ENCODE results near the gene ACTMAP. TPM values are rescaled to one million over a fixed set of nuclear protein-coding genes. Genes with fewer than 3 reads are reported as not detected.

The ACTMAP gene
- total RNA-seq, 1 donor from 2014 or later = 2.2 TPM

GRCh38 chr19:40780582-40780981, 30.3 kb upstream of the ACTMAP start:
- Histone ChIP-seq H3K27me3 (no peaks in the 10 kb centered on the region), H3K9me3 (no peaks in the 10 kb centered on the region), H3K36me3 (peaks cover 0 to 3% of the 10 kb centered on the region in 2 donors), H3K4me1 (peaks cover 15% of the 10 kb centered on the region), H3K4me3 (no peak overlapping the region), H3K27ac (no peak overlapping the region)
- intact Hi-C loops (cut with DNase I) = no loop called here
- TF ChIP-seq POLR2A (IDR thresholded peaks at IDR 0.05) (no peak), CTCF (IDR thresholded peaks at IDR 0.05) (no peak), POLR2AphosphoS5 (IDR thresholded peaks at IDR 0.05; ENCODE audit: insufficient read depth in 1 of 2, low read depth in 1 of 2) (no peak)
- DNase-seq (ENCODE audit: extremely low spot score in 2 of 2) = no peak

- H3K27me3 ChIP-seq = no peaks in the 10 kb centered on the region
- DNase-seq (ENCODE audit: extremely low spot score in 2 of 2) = no peak
- intact Hi-C loops (cut with DNase I) = no loop called here
- no peaks in the 10 kb centered on the region for H3K9me3 ChIP-seq
- H3K27ac ChIP-seq = peak overlapping the region; percentile 88
- TF ChIP-seq POLR2A (IDR thresholded peaks at IDR 0.05) = no peak
- no peak for TF ChIP-seq CTCF (IDR thresholded peaks at IDR 0.05)
- TF ChIP-seq POLR2AphosphoS5 (IDR thresholded peaks at IDR 0.05; ENCODE audit: insufficient read depth in 1 of 2, low read depth in 1 of 2) = no peak
- H3K4me3 ChIP-seq = peak overlapping the region; percentile 56 to 90
- H3K4me1 ChIP-seq = peaks cover 15% of the 10 kb centered on the region
- no peaks in the 10 kb centered on the region for H3K36me3 ChIP-seq
These were observed 28.5 kb upstream of the ACTMAP start for GRCh38 chr19:40778706-40779284.

DNA sequence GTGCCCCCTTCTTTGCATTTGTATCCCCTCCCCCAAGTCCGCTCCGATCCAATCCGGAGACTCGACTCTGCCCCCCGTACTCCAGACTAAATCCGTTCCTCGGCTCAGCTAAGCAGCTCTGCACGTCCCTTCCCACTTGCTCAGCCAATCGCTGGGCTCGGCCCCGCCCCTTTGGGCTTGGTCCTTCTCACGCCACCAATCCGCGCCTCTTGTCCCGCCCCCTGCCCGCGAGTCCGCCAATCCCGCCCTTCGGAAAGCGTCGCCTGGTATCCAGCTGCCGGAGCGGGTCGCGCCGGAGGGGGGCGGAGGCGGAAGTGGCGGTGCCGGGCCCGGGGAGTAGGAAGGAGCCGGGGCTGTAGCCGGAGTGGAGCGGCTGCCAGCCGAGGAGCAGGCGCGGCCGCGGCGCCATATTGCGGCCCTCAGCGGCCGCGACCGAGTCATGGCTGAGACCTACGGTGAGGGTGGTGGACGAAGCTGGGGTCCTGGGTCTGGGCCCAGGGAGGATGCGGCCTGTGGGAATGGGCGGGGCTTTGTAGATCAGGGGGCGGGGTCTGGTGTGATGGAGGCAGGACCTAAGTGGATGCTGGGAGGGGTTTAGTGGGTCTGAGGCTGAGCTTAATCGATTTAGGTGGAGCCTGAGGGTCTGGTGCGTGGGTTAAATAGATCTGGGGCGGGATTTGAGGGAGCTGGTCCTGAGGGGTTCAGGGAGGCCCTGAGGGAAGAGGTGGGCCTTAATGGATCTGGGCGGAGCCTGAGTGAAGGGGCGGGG, 27.8 kb upstream of the ACTMAP start, which contains the start of gene RAB4B:
Gene RAB4B, plus strand, starts transcription at position 311 of the 769 bp plus-strand sequence. Its CDS starts 129 bp downstream, at position 440.
- Histone ChIP-seq H3K27ac (peak within 1 kb of the TSS; percentile 88), H3K4me1 (peaks cover 15% of the 10 kb centered on the region), H3K9me3 (no peaks in the 10 kb centered on the region), H3K4me3 (peak within 1 kb of the TSS; percentile 56 to 90), H3K36me3 (no peaks in the 10 kb centered on the region), H3K27me3 (no peaks in the 10 kb centered on the region)
- TF ChIP-seq POLR2AphosphoS5 (IDR thresholded peaks at IDR 0.05; ENCODE audit: insufficient read depth in 1 of 2, low read depth in 1 of 2) (peak; percentile 33 to 93), CTCF (IDR thresholded peaks at IDR 0.05) (peak in 1 of 3 experiments; percentile 1), POLR2A (IDR thresholded peaks at IDR 0.05) (peak in 1 of 2 donors; percentile 67)
- intact Hi-C loops (cut with DNase I) = no loop called here
- peak; percentile 99 to 100 for DNase-seq (ENCODE audit: extremely low spot score in 2 of 2)

GRCh38 chr19:40777645-40777936, 27.3 kb upstream of the ACTMAP start:
- H3K9me3 ChIP-seq = no peaks in the 10 kb centered on the region
- H3K36me3 ChIP-seq = no peaks in the 10 kb centered on the region
- H3K27me3 ChIP-seq = no peaks in the 10 kb centered on the region
- TF ChIP-seq POLR2A (IDR thresholded peaks at IDR 0.05) (no peak), POLR2AphosphoS5 (IDR thresholded peaks at IDR 0.05; ENCODE audit: insufficient read depth in 1 of 2, low read depth in 1 of 2) (no peak), CTCF (IDR thresholded peaks at IDR 0.05) (no peak)
- H3K4me1 ChIP-seq = peaks cover 15% of the 10 kb centered on the region
- intact Hi-C loops (cut with DNase I) = no loop called here
- H3K27ac ChIP-seq = peak overlapping the region; percentile 88
- DNase-seq (ENCODE audit: extremely low spot score in 2 of 2) = no peak
- H3K4me3 ChIP-seq = peak overlapping the region; percentile 56 to 90

Data from vagina (tissue), 2 donors.